NOMO-1 treated with dmso at 0.1 percent for 144 hours (cell line): ENCODE results near the gene TM4SF18.
A peak's percentile ranks its signal among the peaks of the same experiment; 100 is the strongest.

Experiments
- DNase-seq: peaks from one replicate; lab custom pipeline; 2025; ENCODE audit not compliant: unreplicated experiment; lab: John Stamatoyannopoulos, UW

The TM4SF18 gene

GRCh38 chr3:149330609-149331331, 2.7 kb downstream of the TM4SF18 start:
- DNase-seq: no peak

DNA sequence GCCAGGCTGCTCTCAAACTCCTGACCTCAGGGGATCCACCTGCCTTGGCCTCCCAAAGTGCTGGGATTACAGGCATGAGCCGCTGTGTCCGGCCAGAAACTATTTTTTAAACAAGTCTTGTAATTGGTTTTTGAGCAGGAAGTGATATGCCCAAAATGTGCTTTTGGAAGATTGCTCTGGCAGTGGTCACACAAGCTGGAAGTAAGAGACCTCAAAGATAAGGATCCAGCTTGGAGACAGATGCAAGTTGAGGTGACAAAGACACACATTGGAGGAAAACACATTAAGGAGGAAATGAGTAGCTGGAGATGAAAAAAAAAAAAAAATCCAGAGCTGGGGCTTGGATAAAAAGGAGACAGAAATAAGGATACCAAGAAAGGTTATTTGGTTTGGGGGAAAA, 6.3 kb downstream of the TM4SF18 start:
- DNase-seq: no peak

DNA sequence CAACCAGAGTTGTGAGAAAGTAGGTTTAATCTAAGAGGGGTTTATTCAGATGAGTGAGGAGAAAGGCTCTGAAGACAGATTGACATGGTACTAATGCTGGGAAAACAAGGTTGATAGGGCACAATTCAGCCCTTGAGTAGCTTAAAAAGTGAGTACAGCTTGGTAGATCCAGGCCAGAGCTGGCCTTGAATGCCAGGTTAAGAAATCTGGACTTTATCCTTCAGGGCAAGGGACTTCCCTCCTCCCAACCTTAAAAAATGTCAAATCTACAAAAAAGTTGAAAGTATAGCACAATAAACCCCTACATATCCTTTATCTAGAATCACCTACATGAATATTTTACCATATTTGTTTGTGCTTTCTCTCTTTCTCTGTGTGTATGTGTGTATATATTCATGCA, 7.9 kb downstream of the TM4SF18 start:
- no peak for DNase-seq

- no peak for DNase-seq
Measured at GRCh38 chr3:149324332-149324731, 9.1 kb downstream of the TM4SF18 start.

DNA sequence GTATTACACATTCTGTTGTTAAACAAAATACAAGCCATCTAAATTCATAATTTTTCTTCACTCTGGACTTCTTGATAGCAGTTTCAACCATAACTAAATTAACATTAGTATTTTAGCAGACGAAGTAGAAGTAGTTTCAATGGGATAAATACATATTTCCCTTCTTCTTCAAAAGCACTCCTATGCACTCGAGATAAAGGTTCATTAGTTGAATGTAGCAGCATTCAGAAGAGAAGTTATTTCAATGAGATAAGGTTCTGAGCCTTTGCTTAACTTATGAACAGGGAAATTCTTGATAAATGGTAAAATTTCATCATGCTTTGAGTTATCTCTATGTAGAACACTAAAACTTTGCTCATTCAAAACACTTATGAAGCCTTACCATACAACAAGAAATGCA, 11.8 kb downstream of the TM4SF18 start:
- no peak for DNase-seq

DNA sequence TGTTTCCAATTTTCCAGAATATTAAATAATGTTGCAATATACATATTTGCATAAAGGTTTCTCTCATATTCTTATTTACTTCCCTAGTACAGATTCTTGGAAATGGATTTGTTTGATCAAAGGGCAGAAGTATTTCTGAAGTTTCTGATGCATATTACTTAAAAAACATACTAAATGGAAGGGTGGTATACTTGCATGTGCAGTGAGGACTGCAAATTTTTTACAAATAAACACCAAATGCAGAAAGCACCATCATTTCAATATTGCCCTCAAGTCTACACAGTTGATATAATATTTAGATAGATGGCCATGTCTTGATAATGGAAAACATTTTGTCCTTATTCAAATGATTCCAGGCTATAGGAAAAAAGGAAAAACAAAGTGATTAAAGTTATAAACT, 12.3 kb downstream of the TM4SF18 start:
- no peak for DNase-seq

DNA sequence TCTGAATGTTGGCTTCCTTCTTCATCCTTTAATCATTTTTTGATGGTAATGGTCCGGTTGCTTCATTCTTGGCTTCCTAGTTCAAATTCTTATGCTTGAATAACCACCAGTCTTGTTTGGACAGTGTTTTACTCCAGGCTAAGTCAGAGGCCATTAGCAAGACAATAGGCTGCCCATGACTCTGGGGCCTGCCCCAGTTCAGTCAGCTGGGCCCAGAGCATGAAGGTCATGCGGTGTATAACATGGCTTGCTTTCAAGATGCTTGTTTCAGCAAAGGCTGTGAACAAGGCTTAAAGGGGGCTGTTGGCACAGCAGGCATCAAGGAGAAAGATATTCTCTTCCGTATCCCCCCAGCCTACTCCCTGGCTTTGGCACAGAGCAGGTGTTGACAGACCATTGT, 13.7 kb downstream of the TM4SF18 start:
- DNase-seq: no peak

DNA sequence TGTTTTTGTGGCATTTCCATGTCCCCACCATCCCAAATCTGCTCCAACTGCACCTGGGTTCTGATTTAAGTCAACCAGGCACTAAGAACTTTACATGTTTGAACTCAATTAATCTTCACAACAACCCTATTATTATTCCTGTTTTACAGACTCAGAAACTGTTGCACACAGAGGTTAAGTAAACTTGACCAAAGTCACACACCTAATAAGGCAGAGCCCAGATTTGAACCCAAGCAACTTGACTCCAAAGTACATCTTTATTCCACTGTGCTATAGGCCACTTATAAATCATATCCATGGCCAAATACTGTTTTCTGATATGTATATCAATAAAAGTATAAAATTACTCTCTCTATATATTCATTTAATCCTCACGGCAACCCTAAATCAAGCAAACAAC, 16.4 kb downstream of the TM4SF18 start:
- no peak for DNase-seq

DNA sequence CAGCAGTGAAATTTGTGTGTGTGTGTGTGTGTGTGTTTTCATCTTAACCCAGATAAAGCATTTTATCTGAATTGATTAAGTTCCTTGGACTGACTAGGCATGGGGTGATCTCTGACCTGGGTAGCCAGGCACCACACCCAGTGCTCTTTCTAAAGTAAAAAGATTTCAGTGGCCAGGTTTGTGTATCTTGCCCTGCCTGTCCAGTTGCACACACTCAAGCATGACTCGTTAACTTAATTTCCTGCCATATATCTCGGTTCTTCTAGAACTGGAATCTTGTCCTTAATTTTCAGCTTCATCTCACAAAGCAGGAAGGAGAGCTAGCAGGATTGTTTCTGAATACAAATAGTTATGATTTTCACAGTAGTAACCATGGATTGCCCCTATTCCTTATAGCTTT, 17.0 kb downstream of the TM4SF18 start:
- DNase-seq: no peak

GRCh38 chr3:149315694-149316093, 17.7 kb downstream of the TM4SF18 start:
- no peak for DNase-seq

DNA sequence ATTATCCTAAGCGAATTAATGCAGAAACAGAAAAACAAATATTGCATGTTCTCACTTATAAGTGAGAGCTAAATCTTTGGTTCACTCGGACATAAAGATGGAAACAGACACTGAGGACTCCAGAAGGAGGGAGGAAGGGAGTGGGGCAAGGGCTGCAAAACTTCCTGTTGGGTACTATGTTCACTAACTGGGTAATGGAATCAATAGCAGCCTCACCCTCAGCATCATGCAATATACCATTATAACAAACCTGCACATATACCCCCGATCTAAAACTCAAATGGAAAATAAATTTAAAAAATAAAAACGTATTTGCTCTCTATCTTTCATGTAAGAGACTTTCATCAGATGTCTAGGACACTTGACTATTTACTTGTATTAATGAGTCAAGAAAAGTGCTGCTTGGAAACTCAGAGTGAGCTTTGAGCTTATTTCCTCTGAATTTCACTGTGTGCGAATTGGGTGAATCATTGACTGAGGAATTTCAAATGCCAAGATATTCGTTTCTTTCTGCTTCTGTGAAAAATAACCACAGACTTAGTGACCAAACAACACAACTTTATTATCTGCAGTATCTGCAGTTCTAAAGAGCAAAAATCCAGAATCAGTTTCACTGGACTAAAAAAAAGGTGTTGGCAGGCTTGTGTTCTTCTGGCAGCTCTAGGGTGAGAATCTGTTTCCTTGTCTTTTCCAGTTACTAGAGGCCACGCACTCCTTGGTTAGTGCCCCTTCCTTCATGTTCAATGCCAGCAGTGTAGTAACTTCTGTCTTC, 18.4 kb downstream of the TM4SF18 start:
- no peak for DNase-seq

GRCh38 chr3:149313542-149313941, 19.9 kb downstream of the TM4SF18 start:
- DNase-seq: no peak

GRCh38 chr3:149310796-149311534, 22.5 kb downstream of the TM4SF18 start:
- no peak for DNase-seq

GRCh38 chr3:149307435-149307783, 26.0 kb downstream of the TM4SF18 start:
- DNase-seq: no peak

DNA sequence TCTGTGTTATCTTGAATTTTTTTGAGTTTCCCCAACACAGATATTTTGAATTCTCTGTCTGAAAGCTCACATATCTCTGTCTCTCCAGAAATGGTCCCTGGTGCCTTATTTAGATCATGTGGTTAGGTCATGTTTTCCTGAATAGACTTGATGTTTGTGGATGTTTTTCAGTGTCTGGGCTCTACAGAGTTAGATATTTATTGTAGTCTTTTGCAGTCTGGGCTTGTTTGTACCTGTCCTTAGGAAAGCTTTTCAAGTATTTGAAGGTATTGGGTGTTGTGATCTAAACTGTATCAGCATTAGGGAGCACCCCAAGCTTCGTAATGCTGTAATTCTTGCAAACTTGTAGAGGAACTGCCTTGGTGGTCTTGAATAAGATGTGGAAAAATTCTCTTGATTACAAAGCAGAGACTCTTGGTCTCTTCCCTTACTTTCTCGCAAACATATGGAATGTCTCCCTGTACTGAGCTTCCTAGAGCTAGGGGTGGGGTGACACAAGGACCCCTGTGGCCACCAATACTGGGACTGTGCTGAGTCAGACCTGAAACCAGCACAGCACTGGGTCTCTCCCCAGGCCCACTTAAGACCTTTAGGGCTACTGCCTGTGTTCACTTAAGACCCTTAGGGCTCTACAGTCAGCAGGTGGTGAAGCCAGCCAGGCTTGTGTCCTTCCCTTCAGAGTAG, 26.5 kb downstream of the TM4SF18 start:
- no peak for DNase-seq

- no peak for DNase-seq
Measured at GRCh38 chr3:149305376-149305775, 28.1 kb downstream of the TM4SF18 start.

GRCh38 chr3:149299938-149300801, 33.3 kb downstream of the TM4SF18 start:
- DNase-seq: peak; percentile 45

DNA sequence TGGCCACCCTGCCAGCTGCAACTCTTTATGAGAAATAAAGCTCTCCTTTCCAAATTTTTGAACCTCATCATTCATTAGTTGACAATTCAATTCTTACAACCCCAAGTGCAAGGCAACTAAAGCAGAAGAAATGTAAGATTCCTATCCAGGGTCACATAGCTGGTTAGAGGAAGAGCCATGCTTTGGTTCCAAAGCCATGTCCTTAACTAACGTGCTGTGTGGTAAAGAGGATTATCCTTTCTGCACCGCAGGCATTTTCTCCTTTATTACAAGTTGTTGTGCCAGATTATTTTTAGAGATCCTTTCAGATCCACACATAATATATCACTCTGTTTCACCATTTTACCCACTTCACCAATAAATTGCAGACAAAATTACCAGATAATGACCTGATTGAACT, 36.5 kb downstream of the TM4SF18 start:
- no peak for DNase-seq

DNA sequence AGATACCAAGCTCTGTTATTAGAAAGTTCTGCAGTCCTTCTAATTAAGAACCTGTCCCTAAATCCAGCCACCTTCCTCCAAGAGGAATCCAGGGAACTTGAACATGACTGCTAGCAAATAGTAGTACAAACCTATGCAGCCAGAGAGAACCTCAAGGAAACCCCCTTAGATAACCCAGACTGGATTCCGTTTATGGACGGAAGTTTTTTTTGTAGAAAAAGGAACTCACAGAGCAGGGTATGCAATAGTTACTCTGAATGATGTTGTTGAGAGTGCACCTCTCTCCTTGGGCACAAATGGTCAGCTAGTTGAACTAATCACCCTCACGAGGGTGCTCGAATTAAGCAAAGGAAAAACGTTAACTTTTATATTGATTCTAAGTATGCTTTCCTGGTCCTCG, 40.8 kb downstream of the TM4SF18 start:
- DNase-seq: no peak

DNA sequence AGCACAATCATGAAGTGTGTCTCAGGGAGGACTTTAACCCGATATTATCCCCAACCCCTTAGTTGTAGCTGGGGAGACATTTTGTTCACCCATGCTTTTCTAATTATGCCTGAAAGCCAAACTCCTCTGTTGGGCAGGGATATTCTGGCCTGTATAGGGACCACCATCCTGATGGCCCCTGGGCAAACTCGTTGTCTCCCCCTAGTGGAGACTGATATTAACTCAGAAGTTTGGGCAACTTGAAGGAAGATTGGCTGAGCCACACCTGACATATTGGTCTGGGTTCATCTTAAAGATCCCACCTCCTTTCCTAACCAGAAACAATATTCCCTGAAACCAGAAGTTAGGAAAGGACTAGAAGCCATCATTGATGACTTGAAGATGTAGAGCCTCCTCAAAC, 42.3 kb downstream of the TM4SF18 start:
- DNase-seq: no peak

DNA sequence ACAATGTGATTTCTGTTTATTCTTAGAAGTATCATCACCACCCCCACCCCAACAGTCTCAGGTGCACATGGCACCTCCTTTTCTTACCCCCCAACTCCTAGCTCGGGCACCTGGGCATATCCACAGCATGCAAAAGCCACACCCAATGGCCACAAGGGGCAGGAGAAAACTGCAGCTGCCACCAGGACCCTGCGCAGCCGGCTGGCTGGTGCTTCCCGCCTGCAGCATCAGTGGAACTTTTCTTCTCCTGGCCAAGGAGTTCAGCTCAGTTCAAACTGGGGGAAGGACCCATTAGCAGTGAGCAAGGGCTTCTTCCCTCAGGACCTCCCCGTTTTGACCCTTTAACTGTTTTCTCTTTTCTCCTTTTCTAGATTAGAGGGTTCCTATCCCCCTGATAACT, 44.8 kb downstream of the TM4SF18 start:
- no peak for DNase-seq
